H9 (cell line): ENCODE data around the gene TRERF1. TPM values are rescaled to one million over a fixed set of nuclear protein-coding genes. Genes with fewer than 3 reads are reported as not detected.

Experiments used
- DNase-seq: peaks from one replicate; pipeline ENCODE4 v3.0.0-alpha.2; 2017
- H2AFZ ChIP-seq: one replicate; pipeline ENCODE4 v1.6.1; 2013; ENCODE audit warnings: mild to moderate bottlenecking, low read length, control low read depth, moderate library complexity
- H2AK5ac ChIP-seq: 2 replicates; pipeline ENCODE4 v1.6.1; 2013; ENCODE audit warnings: low read length, control low read depth, mixed read lengths; ENCODE audit not compliant: insufficient read length
- H2BK120ac ChIP-seq: one replicate; pipeline ENCODE4 v1.6.1; 2013; ENCODE audit warnings: low read depth, mild to moderate bottlenecking, low read length, control low read depth, inconsistent platforms; ENCODE audit not compliant: poor library complexity, severe bottlenecking
- H2BK12ac ChIP-seq: 2 replicates; pipeline ENCODE4 v1.6.1; 2013; ENCODE audit warnings: low read length, control low read depth, mixed read lengths, low read depth; ENCODE audit not compliant: insufficient read length
- H2BK15ac ChIP-seq: 2 replicates; pipeline ENCODE4 v1.6.1; 2013; ENCODE audit warnings: low read depth, low read length, control low read depth
- H2BK20ac ChIP-seq: one replicate; pipeline ENCODE4 v1.6.1; 2013; ENCODE audit warnings: low read depth, mild to moderate bottlenecking, low read length, control low read depth, inconsistent platforms; ENCODE audit not compliant: poor library complexity, severe bottlenecking
- H2BK5ac ChIP-seq: 2 replicates; pipeline ENCODE4 v1.6.1; 2013; ENCODE audit warnings: low read length, control low read depth, mixed read lengths; ENCODE audit not compliant: insufficient read length
- H3K14ac ChIP-seq: 2 replicates; pipeline ENCODE4 v1.6.1; 2013; ENCODE audit warnings: low read length, control low read depth; ENCODE audit not compliant: insufficient read depth
- H3K18ac ChIP-seq: 2 replicates; pipeline ENCODE4 v1.6.1; 2013; ENCODE audit warnings: low read depth, mild to moderate bottlenecking, mixed read lengths, low read length, control low read depth; ENCODE audit not compliant: insufficient read length
- H3K23ac ChIP-seq: 2 replicates; pipeline ENCODE4 v1.6.1; 2013; ENCODE audit warnings: low read length, control low read depth, mixed read lengths, low read depth; ENCODE audit not compliant: insufficient read length
- H3K23me2 ChIP-seq: 2 replicates; pipeline ENCODE4 v1.6.1; 2013; ENCODE audit warnings: low read depth, mild to moderate bottlenecking, mixed read lengths, low read length, control low read depth; ENCODE audit not compliant: insufficient read length, poor library complexity, severe bottlenecking
- H3K27ac ChIP-seq: 2 replicates; pipeline ENCODE4 v1.5.1; 2013; ENCODE audit warnings: low read length, control low read depth, mixed read lengths, low read depth; ENCODE audit not compliant: insufficient read length
- H3K27me3 ChIP-seq: 2 replicates; pipeline ENCODE4 v1.6.1; 2013; ENCODE audit warnings: low read length, control low read depth, inconsistent platforms; ENCODE audit not compliant: insufficient read depth
- H3K4ac ChIP-seq: 2 replicates; pipeline ENCODE4 v1.6.1; 2013; ENCODE audit warnings: low read depth, mild to moderate bottlenecking, control low read depth, inconsistent platforms, low read length, moderate library complexity
- H3K4me1 ChIP-seq: 2 replicates; pipeline ENCODE4 v1.6.1; 2013; ENCODE audit warnings: low read length, control low read depth, inconsistent platforms; ENCODE audit not compliant: insufficient read depth
- H3K4me2 ChIP-seq: 2 replicates; pipeline ENCODE4 v1.6.1; 2013; ENCODE audit warnings: low read length, control low read depth, mixed read lengths; ENCODE audit not compliant: insufficient read length, insufficient read depth
- H3K56ac ChIP-seq: 2 replicates; pipeline ENCODE4 v1.6.1; 2013; ENCODE audit warnings: low read depth, mild to moderate bottlenecking, mixed read lengths, low read length, control low read depth; ENCODE audit not compliant: insufficient read length
- H3K79me1 ChIP-seq: 2 replicates; pipeline ENCODE4 v1.6.1; 2013; ENCODE audit warnings: low read depth, mild to moderate bottlenecking, moderate library complexity, low read length, control low read depth, inconsistent platforms; ENCODE audit not compliant: insufficient read depth, poor library complexity, severe bottlenecking
- H3K79me2 ChIP-seq: 2 replicates; pipeline ENCODE4 v1.6.1; 2013; ENCODE audit warnings: low read length, control low read depth, inconsistent platforms; ENCODE audit not compliant: insufficient read depth
- H3K9ac ChIP-seq: 2 replicates; pipeline ENCODE4 v1.6.1; 2013; ENCODE audit warnings: low read length, control low read depth, mixed read lengths; ENCODE audit not compliant: insufficient read length; ENCODE audit errors: extremely low read depth
- H3K9me3 ChIP-seq: one replicate; pipeline ENCODE4 v1.6.1; 2013; ENCODE audit warnings: low read depth, low read length, inconsistent platforms; ENCODE audit not compliant: control insufficient read depth
- H3T11ph ChIP-seq: one replicate; pipeline ENCODE4 v1.6.1; 2013; ENCODE audit warnings: mild to moderate bottlenecking, low read length, control low read depth, inconsistent platforms
- H4K20me1 ChIP-seq: one replicate; pipeline ENCODE4 v1.6.1; 2013; ENCODE audit not compliant: control insufficient read depth, insufficient read length, insufficient read depth
- H4K5ac ChIP-seq: 2 replicates; pipeline ENCODE4 v1.6.1; 2013; ENCODE audit warnings: low read depth, mild to moderate bottlenecking, mixed read lengths, low read length, control low read depth; ENCODE audit not compliant: insufficient read length
- H4K8ac ChIP-seq: replicated peaks from 2 replicates; pipeline ENCODE4 v1.6.1; 2013; ENCODE audit warnings: low read length, control low read depth, mixed read lengths, low read depth; ENCODE audit not compliant: insufficient read length
- H4K91ac ChIP-seq: 2 replicates; pipeline ENCODE4 v1.6.1; 2013; ENCODE audit warnings: low read depth, mild to moderate bottlenecking, moderate library complexity, mixed read lengths, low read length, control low read depth; ENCODE audit not compliant: insufficient read length
- H3K27ac Mint-ChIP-seq, 3 experiments: 2 replicates in 2 of 3; 3 replicates in 1 of 3; pipeline ENCODE4 v1.8.0; 2020 to 2021; ENCODE audit warnings: mixed read lengths in 3 of 3, mild to moderate bottlenecking in 1 of 3, moderate library complexity in 1 of 3
- H3K27me3 Mint-ChIP-seq: 2 replicates; pipeline ENCODE4 v1.8.0; 2021; ENCODE audit warnings: low read depth, mild to moderate bottlenecking, moderate library complexity, mixed read lengths
- H3K36me3 Mint-ChIP-seq, 3 experiments: 2 replicates in 2 of 3; 3 replicates in 1 of 3; pipeline ENCODE4 v1.8.0; 2020 to 2021; ENCODE audit warnings: low read depth in 3 of 3, mixed read lengths in 3 of 3; ENCODE audit not compliant: insufficient read depth in 1 of 3
- H3K4me1 Mint-ChIP-seq, 2 experiments: 2 replicates each; pipeline ENCODE4 v1.8.0; 2020; ENCODE audit warnings: mixed read lengths in 2 of 2
- H3K4me3 Mint-ChIP-seq, 2 experiments: 2 replicates in 1 of 2; 3 replicates in 1 of 2; pipeline ENCODE4 v1.8.0; 2020 to 2021; ENCODE audit warnings: mild to moderate bottlenecking in 2 of 2, mixed read lengths in 2 of 2, moderate library complexity in 1 of 2
- H3K9me3 Mint-ChIP-seq, 2 experiments: 2 replicates in 1 of 2; 3 replicates in 1 of 2; pipeline ENCODE4 v1.8.0; 2020; ENCODE audit warnings: mild to moderate bottlenecking in 2 of 2, mixed read lengths in 2 of 2, moderate library complexity in 1 of 2
- WGBS: extraction: QIAGEN DNeasy Blood & Tissue Kit; methylation state at CpG from one replicate; pipeline ENCODE4 v1.1.7; 2013; ENCODE audit warnings: missing lambda C conversion rate, low lambda C conversion rate, mixed read lengths; ENCODE audit not compliant: insufficient read length; ENCODE audit errors: extremely low coverage; 5-methylcytosine and 5-hydroxymethylcytosine counted together
- total RNA-seq: library from RNA; stranded (reverse); gene quantifications from 2 replicates; pipeline ENCODE4 v1.2.1, GENCODE V29; 2021
- TF ChIP-seq, protein P1 (sequence below): fragments of 200-600 bp; sonication (generic); conservative IDR thresholded peaks from 3 replicates; pipeline ENCODE4 v1.8.0; 2021; ENCODE audit warnings: antibody characterized with exemption, mild to moderate bottlenecking

The TRERF1 gene
- total RNA-seq, 1 experiment from 2014 or later: 19.7 TPM

DNA sequence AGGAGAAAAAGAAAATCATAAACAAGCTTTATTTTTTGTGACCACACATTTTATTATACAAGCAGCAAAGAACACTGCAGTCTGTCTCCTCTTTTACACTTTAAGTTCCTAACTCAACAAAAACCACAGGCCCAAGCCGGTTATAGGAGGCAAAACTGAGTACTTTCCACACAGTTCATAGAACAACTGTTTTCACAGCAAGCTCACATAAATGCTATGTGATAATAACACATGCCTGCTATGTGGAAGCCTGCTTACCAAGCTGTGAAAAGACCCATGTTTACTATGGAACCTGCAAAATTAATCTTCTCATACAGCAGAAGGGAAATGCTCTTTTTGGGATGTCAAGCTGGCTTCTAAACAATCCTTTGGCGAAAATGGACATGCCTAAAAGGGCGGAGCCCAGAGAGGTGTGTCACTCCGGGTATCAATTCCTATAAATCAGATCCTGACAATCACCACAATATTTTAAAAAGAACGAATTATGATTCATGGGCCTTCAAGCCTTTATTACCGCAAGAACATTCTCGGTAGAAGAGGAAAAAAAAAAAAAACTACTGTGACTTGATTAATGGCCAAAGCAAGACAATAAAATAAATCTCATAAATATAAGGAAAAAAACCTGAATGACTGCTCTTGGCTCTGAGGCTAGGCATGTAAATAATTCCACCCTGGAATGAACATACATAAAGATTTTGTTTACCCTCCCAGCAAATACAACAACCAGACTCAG lies 2.6 kb downstream of the TRERF1 start:
- WGBS: no CpG with 5 or more reads among the region's 7 CpGs
- no peak overlapping the region for H2BK20ac ChIP-seq
- no peak overlapping the region for H2BK12ac ChIP-seq
- H3K23me2 ChIP-seq: peaks cover 34% of the 10 kb centered on the region
- H3K9me3 ChIP-seq: no peaks in the 10 kb centered on the region
- Mint-ChIP-seq H3K27ac (peak overlapping the region in 1 of 3 experiments; percentile 53; a peak in 1 of 7 replicates), H3K4me3 (peak overlapping the region; percentile 98 to 99), H3K27me3 (no peaks in the 10 kb centered on the region), H3K4me1 (peaks cover 56 to 61% of the 10 kb centered on the region in 2 experiments), H3K9me3 (no peaks in the 10 kb centered on the region), H3K36me3 (peaks cover 13 to 19% (median 15%) of the 10 kb centered on the region in 3 experiments)
- no peak overlapping the region for H3K27ac ChIP-seq
- no peak overlapping the region for H2AFZ ChIP-seq
- peak overlapping the region; percentile 93 for H3K4me2 ChIP-seq
- TF ChIP-seq, protein P1, sequence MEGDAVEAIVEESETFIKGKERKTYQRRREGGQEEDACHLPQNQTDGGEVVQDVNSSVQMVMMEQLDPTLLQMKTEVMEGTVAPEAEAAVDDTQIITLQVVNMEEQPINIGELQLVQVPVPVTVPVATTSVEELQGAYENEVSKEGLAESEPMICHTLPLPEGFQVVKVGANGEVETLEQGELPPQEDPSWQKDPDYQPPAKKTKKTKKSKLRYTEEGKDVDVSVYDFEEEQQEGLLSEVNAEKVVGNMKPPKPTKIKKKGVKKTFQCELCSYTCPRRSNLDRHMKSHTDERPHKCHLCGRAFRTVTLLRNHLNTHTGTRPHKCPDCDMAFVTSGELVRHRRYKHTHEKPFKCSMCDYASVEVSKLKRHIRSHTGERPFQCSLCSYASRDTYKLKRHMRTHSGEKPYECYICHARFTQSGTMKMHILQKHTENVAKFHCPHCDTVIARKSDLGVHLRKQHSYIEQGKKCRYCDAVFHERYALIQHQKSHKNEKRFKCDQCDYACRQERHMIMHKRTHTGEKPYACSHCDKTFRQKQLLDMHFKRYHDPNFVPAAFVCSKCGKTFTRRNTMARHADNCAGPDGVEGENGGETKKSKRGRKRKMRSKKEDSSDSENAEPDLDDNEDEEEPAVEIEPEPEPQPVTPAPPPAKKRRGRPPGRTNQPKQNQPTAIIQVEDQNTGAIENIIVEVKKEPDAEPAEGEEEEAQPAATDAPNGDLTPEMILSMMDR: no peak
- H3K79me1 ChIP-seq: peaks cover 3% of the 10 kb centered on the region
- H3K4me1 ChIP-seq: peaks cover 8% of the 10 kb centered on the region
- DNase-seq: no peak
- H2BK120ac ChIP-seq: no peak overlapping the region
- no peak overlapping the region for H3T11ph ChIP-seq
- H2BK15ac ChIP-seq: no peak overlapping the region
- H4K20me1 ChIP-seq: no peaks in the 10 kb centered on the region
- H3K14ac ChIP-seq: no peak overlapping the region
- no peak overlapping the region for H3K9ac ChIP-seq
- no peaks in the 10 kb centered on the region for H3K27me3 ChIP-seq
- no peak overlapping the region for H2AK5ac ChIP-seq
- no peak overlapping the region for H4K8ac ChIP-seq
- no peak overlapping the region for H2BK5ac ChIP-seq
- H3K23ac ChIP-seq: no peak overlapping the region
- no peak overlapping the region for H4K91ac ChIP-seq
- no peak overlapping the region for H3K56ac ChIP-seq
- H3K79me2 ChIP-seq: peaks cover 31% of the 10 kb centered on the region
- no peak overlapping the region for H4K5ac ChIP-seq
- no peak overlapping the region for H3K4ac ChIP-seq
- H3K18ac ChIP-seq: no peak overlapping the region
